ENCODE data around the gene RWDD3. TPM values are rescaled to one million over a fixed set of nuclear protein-coding genes. Genes with fewer than 3 reads are reported as not detected.

RWDD3 gene
- total and polyA plus RNA-seq, 2 donors (not counting 3 experiments of a cell fraction or from before 2014, with no cell fraction given): 9.3 to 12.1 TPM

DNA sequence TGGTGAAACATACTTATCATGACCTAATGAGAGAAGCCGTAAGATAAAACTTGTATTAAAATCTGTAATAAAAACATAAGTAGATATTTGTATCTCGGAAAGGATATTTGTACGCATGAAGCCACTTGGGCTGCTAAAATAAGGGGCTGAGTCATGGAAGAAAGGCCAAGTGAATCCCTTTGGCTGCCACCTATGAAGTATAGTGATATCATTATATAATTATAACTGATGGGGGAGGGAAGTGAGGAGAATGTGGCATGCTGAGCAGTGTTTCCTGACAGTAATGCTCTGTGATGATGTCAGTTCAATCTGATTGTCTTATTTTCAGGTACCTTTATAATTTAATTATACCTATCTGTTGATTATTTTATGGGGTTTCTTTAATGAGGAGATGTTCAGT lies 13.6 kb downstream of the RWDD3 start:
- H3K4me1 ChIP-seq (ENCODE audit: control insufficient read depth, extremely low read depth, insufficient read depth, low read length): no peaks in the 10 kb centered on the region
- no peaks in the 10 kb centered on the region for H3K9me3 ChIP-seq (replicated peaks; ENCODE audit: control insufficient read depth, insufficient read depth, low read length)
- H3K9me1 ChIP-seq (replicated peaks; ENCODE audit: control insufficient read depth, extremely low read depth, insufficient read depth, low read length): no peaks in the 10 kb centered on the region
- H3K4me3 ChIP-seq (replicated peaks in 1 of 3; ENCODE audit: insufficient read depth in 1 of 3, low read depth in 1 of 3, low read length in 3 of 3): no peak overlapping the region
- no peak overlapping the region for H2AFZ ChIP-seq (ENCODE audit: low read depth, low read length)
- dilution Hi-C loops (cut with MboI; ENCODE audit: extremely low pct_ligation_motif_present, low sequenced_read_pairs) (no loop called here), intact Hi-C loops (cut with micrococcal nuclease) (no loop called here)
- FAIRE-seq (no peak), DNase-seq (ENCODE audit: low read depth, low spot score) (no peak)
- no peak for TF ChIP-seq POLR2AphosphoS5 (IDR thresholded peaks at IDR 0.05; ENCODE audit: insufficient read depth, low read depth, low read length)
- no peak for TF ChIP-seq FOS (IDR thresholded peaks at IDR 0.05; ENCODE audit: borderline replicate concordance, insufficient read depth, low read length)
- TF ChIP-seq POLR2A (IDR thresholded peaks at IDR 0.05; ENCODE audit: low read depth, low read length): no peak
- no peak for TF ChIP-seq MAX (IDR thresholded peaks at IDR 0.05; ENCODE audit: insufficient read depth, insufficient read length)
- TF ChIP-seq EZH2 (IDR thresholded peaks at IDR 0.05; ENCODE audit: borderline replicate concordance, low read depth, low read length, severe bottlenecking): no peak
- TF ChIP-seq CTCF (IDR thresholded peaks at IDR 0.05; ENCODE audit: extremely low read depth in 1 of 2, insufficient read depth in 1 of 2, low read depth in 1 of 2, low read length in 2 of 2): no peak
- no peak for TF ChIP-seq GATA2 (IDR thresholded peaks at IDR 0.05; ENCODE audit: insufficient read depth, insufficient read length, low read depth, low read length)
- TF ChIP-seq MYC (IDR thresholded peaks at IDR 0.05; ENCODE audit: low read depth, low read length): no peak
- TF ChIP-seq JUN (IDR thresholded peaks at IDR 0.05; ENCODE audit: borderline replicate concordance, insufficient read depth, insufficient read length, low read depth): no peak
- CTCF ChIA-PET: interaction anchor here (0.7 kb wide), 1 partner anchor 11 kb away, joined by 3 read pairs; no protein-coding TSS in a partner anchor
- no peaks in the 10 kb centered on the region for H3K27me3 ChIP-seq (ENCODE audit: control insufficient read depth in 2 of 2, insufficient read depth in 2 of 2, low read length in 2 of 2)
- no peaks in the 10 kb centered on the region for H4K20me1 ChIP-seq (replicated peaks; ENCODE audit: control insufficient read depth, extremely low read depth, insufficient read depth, low read length)
- H3K9ac ChIP-seq (replicated peaks; ENCODE audit: extremely low read depth, insufficient read depth, low read length): no peak overlapping the region
- no peaks in the 10 kb centered on the region for H3K79me2 ChIP-seq (ENCODE audit: control insufficient read depth, insufficient read depth, low read length)
- H3K36me3 ChIP-seq (ENCODE audit: control insufficient read depth in 2 of 2, extremely low read depth in 1 of 2, insufficient read depth in 2 of 2, low read length in 2 of 2): peaks cover 0 to 2% of the 10 kb centered on the region in 2 experiments
- POLR2A ChIA-PET: no interaction called here
- no peak overlapping the region for H3K27ac ChIP-seq (ENCODE audit: insufficient read depth, low read depth, low read length)
- no TSS peak for BruUV-seq (replicated peaks)
- no peak overlapping the region for H3K4me2 ChIP-seq (ENCODE audit: insufficient read depth, low read length)
